HG03565 (cell line): Measurements from ENCODE around the gene CCL4.
"Not testable (repeated sequence)": the region's sequence is repeated elsewhere in the genome, so short reads cannot be mapped to it uniquely, and the experiment has no call there.

Source experiments
- ATAC-seq: cut with Tn5 transposase; IDR thresholded peaks from one replicate; pipeline ENCODE4 v1.9.1; 2021; ENCODE audit warnings: mild to moderate bottlenecking, moderate library complexity; ENCODE audit not compliant: unreplicated experiment

Gene CCL4

GRCh38 chr17:36087897-36088572, 15.6 kb upstream of the CCL4 start:
- ATAC-seq = not testable (repeated sequence)

DNA sequence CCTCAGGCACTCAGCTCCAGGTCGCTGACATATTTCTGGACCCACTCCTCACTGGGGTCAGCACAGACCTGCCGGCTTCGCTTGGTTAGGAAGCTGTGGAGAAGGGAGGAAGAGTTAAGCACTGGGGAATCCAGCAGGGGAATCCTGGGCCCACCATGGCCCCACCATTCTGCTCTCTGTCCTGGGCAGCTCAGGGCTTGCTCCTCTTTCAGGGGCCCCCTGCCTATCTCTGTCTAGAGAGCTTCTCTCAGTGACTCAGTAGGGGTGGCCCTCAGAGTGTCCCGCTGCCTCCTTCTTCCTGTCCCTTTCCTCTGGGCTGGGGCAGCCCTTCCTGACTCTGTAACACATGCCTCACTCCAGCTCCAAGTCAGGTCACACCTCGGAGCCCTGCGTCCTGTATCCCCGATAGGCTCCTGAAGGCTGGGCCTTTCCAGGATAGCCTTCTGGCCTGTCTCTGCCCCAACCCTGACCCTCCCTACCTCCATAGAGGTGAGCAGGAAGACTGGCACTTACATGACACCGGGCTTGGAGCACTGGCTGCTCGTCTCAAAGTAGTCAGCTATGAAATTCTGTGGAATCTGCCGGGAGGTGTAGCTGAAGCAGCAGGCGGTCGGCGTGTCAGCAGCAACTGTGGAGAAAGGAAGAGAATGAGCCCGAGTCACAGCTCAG, 14.8 kb upstream of the CCL4 start:
- ATAC-seq = no peak

DNA sequence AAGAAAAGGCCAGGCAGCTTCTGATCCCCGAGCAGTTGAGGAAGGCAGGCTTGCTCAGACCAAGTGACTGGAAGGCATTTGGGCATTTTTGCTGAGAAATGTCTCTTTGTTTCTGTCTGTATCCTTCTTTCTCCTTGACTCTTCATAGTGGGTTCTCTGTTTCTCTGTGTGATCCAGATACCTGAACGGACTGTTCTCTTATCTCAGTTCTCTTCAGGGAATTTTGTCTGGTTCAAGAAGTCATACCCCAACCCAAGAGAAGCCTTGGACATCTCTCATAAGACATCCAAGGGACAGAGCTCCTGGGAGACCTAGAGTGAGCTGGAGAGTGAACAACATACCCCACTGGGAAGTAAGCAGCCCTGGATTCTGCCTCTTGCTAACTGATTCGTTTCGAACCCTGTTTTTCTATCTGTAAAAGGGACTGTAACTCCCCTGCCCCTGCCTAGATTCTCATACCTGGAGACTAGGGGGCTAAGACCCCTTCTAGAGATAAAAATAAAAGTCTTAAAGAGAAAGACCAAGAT, 14.2 kb upstream of the CCL4 start:
- ATAC-seq = no peak

- peak; percentile 62 for ATAC-seq
These were observed 13.5 kb upstream of the CCL4 start, which contains the start of gene CCL3 for GRCh38 chr17:36089888-36090836. CCL3 (minus strand) TSS chr17:36090143; CDS start chr17:36090058, 85 bp downstream.

DNA sequence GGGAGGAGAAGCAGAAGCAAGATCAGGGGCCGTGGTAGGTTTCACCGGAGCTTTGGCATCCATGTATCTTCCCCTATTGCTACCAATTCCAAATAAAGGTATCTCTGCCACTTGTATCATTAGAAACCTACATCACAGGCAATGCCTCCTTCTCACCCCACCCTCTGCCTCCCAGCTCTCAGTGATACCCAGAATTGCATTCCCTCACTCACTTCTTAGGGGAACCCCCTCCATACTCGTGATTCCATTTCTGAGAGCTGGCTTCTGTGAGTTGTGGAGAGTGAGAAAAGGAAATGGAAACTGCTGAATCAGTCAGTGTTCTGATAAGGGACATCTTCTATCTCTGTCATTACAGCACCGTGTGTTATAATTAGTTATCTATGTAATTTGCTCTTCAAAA, 11.4 kb upstream of the CCL4 start:
- no peak for ATAC-seq

DNA sequence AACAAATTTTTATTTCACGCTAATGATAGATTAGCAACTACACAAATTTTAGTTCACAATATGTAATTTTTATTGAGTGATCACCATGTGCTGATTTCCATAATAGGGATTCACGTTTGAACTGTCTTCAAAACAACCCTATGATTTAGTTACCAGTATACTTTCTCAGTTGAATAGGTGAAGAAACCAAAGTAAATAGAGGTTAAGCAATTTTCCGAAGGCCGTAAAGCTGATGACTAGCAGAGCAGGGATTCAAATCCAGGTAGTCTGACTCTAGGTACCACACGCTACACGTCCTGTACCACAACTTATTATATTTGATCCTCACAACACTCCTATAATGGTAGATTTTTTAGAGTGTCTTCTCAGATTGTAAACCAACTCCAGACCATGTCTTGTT, 10.9 kb upstream of the CCL4 start:
- ATAC-seq = not testable (repeated sequence)

DNA sequence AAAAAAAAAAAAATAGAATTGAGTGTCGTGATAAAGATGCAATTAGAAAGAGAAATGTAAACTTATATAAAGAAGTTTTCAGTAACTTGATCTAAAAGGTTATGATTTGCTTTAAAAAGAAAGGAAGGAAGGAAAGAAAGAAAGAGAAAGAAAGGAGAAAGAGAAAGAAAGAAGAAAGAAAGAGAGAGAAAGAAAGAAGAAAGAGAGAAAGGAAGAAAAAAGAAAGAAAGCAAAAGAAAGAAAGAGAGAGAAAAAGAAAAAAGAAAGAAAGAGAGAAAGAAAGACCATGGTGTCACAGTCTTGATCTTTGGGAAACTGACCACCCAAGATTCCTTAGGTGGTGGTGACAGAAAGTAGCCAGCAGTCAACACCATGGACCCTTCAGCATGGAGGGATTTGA, 9.4 kb upstream of the CCL4 start:
- ATAC-seq = no peak

- ATAC-seq = no peak
These were observed 8.9 kb upstream of the CCL4 start for GRCh38 chr17:36094746-36095145.

GRCh38 chr17:36095992-36096391, 7.6 kb upstream of the CCL4 start:
- ATAC-seq = no peak

- ATAC-seq = not testable (repeated sequence)
These were observed 4.6 kb upstream of the CCL4 start for GRCh38 chr17:36099004-36099403.

GRCh38 chr17:36104246-36104645, 619 bp downstream of the CCL4 start:
- not testable (repeated sequence) for ATAC-seq

GRCh38 chr17:36104701-36105181, 1.1 kb downstream of the CCL4 start:
- ATAC-seq = no peak

DNA sequence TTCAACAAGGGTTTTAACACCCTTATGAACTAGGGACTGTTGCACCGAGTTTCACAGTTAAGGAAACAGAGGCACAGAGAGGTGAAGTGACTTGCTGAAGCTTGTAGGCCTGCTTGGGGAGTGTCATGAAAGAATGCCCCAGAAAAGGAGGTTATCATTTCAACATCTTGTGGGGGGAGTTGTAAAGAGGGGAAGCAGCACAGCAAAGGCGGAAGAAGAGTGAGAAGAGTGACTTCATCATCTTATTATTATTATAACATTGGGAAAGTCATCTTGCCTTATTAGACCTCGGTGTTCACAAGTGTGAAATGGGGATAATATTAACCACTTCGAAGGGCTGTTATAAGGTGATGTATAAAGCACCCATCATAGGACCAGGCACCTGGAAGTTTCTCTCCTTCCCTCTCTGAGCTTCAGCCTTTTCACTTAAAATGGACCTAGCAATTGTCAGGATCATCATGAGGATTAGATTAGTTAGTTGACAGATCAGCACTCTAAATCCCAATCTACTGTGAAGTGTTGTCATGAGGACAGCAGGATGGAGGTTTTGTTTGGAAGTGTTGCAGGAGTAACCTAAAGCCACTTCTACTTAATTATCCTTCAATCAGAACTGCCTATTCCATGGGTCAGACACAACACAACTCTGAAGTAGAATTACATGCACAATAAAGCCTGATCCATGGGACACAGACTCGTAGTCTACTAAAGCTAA, 2.3 kb downstream of the CCL4 start:
- ATAC-seq = no peak

GRCh38 chr17:36106493-36106835, 2.8 kb downstream of the CCL4 start:
- ATAC-seq = no peak

GRCh38 chr17:36107660-36108059, 4.0 kb downstream of the CCL4 start:
- no peak for ATAC-seq

- ATAC-seq = not testable (repeated sequence)
These were observed 4.6 kb downstream of the CCL4 start for GRCh38 chr17:36108265-36108664.

DNA sequence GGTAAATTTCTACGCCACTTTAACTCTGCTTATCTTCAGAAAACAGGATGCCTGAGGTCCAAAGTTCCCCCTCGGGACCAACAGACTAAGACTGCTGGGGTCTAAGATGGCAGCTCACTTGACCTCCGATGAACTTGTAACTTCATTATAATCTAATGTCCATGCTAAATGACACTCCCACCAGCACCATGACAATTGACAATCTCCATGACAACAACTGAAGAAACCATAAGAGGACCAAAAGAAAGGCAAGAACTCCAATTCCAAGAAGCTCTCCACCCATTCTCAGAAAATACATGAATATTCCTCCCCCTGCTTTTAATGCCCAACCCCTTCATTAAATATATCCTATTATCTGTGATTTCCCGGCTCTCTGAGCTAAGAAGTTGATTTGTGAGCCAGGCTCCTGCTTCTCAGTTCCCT, 7.5 kb downstream of the CCL4 start:
- no peak for ATAC-seq

GRCh38 chr17:36112572-36112971, 8.9 kb downstream of the CCL4 start:
- ATAC-seq = no peak

- ATAC-seq = not testable (repeated sequence)
These were observed 9.5 kb downstream of the CCL4 start for GRCh38 chr17:36113131-36113530.

DNA sequence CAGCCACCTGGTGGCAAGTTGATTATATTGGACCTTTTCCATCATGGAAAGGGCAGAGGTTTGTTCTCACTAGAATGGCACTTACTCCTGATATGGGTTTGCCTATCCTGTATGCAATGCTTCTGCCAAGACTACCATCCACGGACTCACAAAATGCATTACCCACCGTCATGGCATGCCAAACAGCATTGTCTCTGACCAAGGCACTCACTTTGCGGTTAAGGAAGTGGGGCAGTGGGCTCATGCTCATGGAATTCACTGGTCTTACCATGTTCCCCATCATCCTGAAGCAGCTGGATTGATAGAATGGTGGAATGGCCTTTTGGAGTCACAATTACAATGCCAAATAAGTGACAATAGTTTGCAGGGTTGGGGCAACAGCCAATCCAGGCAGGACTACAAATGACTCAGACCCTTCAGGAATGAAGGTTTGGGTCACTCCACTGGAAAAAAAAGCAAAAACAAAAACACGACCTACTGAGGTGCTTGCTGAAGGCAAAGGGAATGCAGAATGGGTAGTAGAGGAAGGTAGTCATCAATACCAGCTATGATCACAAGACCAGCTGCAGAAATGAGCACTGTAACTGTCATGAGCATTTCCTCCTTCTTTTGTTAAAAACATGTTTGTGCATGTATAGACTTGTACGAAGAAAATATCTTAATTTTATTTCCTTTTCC, 11.5 kb downstream of the CCL4 start:
- not testable (repeated sequence) for ATAC-seq
